ENCODE results near the gene VTN. TPM values are rescaled to one million over a fixed set of nuclear protein-coding genes. Genes with fewer than 3 reads are reported as not detected.

Gene VTN
- total RNA-seq = 0.16 and 1.4 TPM in 2 replicates

GRCh38 chr17:28370035-28370743 lies at the start of gene VTN:
VTN (minus strand) TSS chr17:28370307; CDS start chr17:28370203, 104 bp downstream.

GRCh38 chr17:28405632-28406472 lies 35.7 kb upstream of the VTN start, which contains the start of gene SLC46A1:
SLC46A1 (minus strand) TSS chr17:28406212; CDS start chr17:28406114, 98 bp downstream.

GRCh38 chr17:28371245-28372202 lies 1.4 kb upstream of the VTN start, which contains the start of gene SARM1:
SARM1 (plus strand) TSS chr17:28371694; CDS start chr17:28372033, 339 bp downstream.

GRCh38 chr17:28364665-28365363 lies 5.3 kb downstream of the VTN start, which contains the start of gene SEBOX:
SEBOX (minus strand) TSS chr17:28365199; CDS start chr17:28365151, 48 bp downstream.

GRCh38 chr17:28357061-28357900 lies 12.8 kb downstream of the VTN start, which contains the start of gene POLDIP2:
POLDIP2 (minus strand) TSS chr17:28357527; CDS start chr17:28357448, 79 bp downstream.

GRCh38 chr17:28335201-28335958 lies 34.7 kb downstream of the VTN start, which contains the start of the genes IFT20 and TNFAIP1:
IFT20 (minus strand) TSS chr17:28335472; CDS start chr17:28331985, 3,487 bp downstream.
TNFAIP1 (plus strand) TSS chr17:28335761; CDS start chr17:28339522, 3,761 bp downstream.

GRCh38 chr17:28318759-28319597 lies 51.1 kb downstream of the VTN start, which contains the start of gene TMEM97:
TMEM97 (plus strand) TSS chr17:28319200; CDS start chr17:28319240, 40 bp downstream.

Other genes starting within 250 kb of the VTN start
- gene TMEM97, start 51.1 kb downstream of the VTN start, total RNA-seq = 25.1 and 48.7 TPM in 2 replicates
- gene IFT20, start 34.8 kb downstream of the VTN start, total RNA-seq = 43.1 and 55.2 TPM in 2 replicates
- 21.0 and 33.7 TPM in 2 replicates for gene TNFAIP1, start 34.5 kb downstream of the VTN start, total RNA-seq
- 79.9 and 105 TPM in 2 replicates for gene POLDIP2, start 12.8 kb downstream of the VTN start, total RNA-seq
- not detected in 2 replicates for gene SEBOX, start 5.1 kb downstream of the VTN start, total RNA-seq
- gene SARM1, start 1.4 kb upstream of the VTN start, total RNA-seq = 7.8 and 10.0 TPM in 2 replicates
- gene SLC46A1, start 35.9 kb upstream of the VTN start, total RNA-seq = 2.3 and 4.9 TPM in 2 replicates
- gene SLC13A2, start 103.3 kb upstream of the VTN start, total RNA-seq = not detected in 2 replicates
- not detected in 2 replicates for gene FOXN1, start 136.0 kb upstream of the VTN start, total RNA-seq
- 24.0 and 48.5 TPM in 2 replicates for gene UNC119, start 182.3 kb upstream of the VTN start, total RNA-seq
- 68.5 and 114 TPM in 2 replicates for gene PIGS, start 201.2 kb upstream of the VTN start, total RNA-seq
- 130 and 212 TPM in 2 replicates for gene ALDOC, start 206.6 kb upstream of the VTN start, total RNA-seq
- gene SPAG5, start 228.7 kb upstream of the VTN start, total RNA-seq = 19.0 and 26.4 TPM in 2 replicates
- gene RSKR, start 243.9 kb upstream of the VTN start, total RNA-seq = 0.91 and 3.7 TPM in 2 replicates